Measurements from ENCODE around the gene TOP1.

The TOP1 gene

DNA sequence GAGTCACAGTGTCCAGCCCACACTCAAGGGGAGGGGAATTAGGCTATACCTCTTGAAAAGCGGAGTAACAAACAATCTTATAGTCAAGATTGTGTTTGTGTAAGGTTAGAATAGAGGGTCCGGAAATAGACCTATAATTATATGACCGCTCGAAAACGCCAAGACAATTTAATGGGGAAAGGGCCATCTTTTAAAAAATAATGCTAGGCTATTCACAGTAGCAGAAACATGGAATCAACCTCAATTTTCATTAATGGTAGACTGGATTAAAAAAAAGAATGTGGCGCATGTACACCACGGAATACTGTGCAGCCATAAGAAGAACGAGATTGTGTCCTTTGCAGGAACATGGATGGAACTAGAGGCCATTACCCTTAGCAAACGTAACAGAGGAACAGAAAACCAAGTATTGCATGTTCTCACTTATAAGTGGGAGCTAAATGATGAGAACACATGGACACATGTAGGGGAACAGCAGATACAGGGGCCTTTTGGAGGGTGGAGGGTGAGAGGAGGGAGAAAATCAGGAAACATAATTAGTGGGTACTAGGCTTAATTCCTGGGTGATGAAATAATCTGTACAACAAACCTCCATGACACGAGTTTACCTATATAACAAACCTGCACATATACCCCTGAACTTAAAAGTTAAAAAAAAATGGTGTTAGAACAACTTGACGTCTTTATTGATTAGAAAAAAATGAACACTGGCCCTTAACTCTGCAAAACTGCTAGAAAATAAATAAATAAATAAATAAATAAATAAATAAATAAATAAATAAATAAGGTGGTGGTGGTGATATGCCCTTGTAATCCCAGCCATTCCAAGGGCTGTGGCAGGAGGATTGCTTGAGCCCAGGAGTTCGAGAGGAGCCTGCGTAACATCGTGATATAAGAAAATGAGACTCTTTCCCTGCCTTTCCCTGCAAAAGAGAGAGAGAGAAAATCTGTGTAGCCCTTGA, 30.3 kb downstream of the TOP1 start:
- DNase-seq (ENCODE audit: low spot score): no peak

DNA sequence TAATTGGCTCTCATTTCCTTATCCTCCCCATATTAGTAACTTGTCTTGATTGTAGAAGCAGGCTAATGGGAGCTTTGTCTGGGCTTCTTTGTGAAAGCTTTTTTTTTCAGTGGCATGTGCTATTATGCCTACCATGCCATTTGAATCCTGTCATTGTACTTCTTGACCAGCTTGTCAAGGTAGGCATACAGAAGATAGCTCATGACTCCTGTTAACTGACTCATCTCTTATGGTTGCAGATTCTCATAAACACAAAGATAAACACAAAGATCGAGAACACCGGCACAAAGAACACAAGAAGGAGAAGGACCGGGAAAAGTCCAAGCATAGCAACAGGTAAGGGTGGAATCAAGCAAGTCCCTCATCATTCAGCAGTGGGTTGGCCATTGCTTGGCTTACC, 32.5 kb downstream of the TOP1 start:
- DNase-seq (ENCODE audit: low spot score): no peak

DNA sequence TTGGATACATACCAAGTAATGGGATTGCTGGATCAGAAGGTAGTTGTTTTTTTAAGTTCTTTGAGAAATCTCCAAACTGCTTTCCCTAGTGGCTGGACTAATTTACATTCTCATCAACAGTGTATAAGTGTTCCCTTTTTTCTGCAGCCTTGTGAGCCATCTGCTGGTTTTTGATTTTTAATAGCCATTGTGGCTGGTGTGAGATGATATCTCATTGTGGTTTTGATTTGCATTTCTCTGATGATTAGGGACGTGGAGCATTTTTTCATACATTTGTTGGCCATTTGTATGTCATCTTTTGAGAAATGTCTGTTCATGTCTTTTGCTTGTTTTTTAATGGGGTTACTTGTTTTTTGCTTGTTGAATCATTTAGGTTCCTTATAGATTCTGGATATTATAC, 34.8 kb downstream of the TOP1 start:
- DNase-seq (ENCODE audit: low spot score): no peak

DNA sequence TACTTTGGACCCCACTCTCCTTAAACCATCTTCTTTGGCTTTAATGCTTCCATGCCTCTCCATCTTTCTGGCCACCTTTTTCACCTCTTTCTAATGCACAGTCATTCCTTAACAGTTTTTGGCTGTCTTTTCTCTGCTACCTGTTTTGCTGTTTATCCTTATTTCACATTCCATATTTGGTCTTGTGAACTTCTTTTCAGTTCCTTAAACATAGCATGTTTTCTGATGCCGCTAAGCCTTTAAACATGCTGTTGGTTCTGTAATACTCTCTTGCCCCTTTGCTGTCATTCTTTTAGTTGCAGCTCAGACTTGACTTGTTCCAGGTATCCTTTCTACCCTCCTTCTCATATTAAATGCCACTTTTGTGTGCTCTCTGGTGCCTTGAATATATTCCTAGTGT, 35.8 kb downstream of the TOP1 start:
- DNase-seq (ENCODE audit: low spot score): no peak

DNA sequence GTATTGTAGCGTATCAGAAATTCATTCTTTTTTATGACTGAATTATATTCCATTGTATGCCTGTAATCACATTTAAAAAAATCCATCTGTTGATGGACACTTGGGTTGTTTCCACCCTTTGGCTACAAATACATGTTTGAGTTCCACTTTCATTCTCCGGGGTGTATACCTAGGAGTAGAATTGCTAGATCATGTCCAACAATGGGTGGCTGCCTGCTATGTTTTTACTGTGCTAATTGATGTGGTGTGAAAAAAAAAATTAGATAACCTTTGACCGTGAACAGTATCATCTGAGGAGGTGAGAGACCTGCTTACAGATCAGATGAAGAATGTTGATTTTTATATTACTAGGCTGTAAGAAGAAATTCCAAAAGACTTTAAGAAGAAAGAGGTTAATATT, 37.1 kb downstream of the TOP1 start:
- no peak for DNase-seq (ENCODE audit: low spot score)

DNA sequence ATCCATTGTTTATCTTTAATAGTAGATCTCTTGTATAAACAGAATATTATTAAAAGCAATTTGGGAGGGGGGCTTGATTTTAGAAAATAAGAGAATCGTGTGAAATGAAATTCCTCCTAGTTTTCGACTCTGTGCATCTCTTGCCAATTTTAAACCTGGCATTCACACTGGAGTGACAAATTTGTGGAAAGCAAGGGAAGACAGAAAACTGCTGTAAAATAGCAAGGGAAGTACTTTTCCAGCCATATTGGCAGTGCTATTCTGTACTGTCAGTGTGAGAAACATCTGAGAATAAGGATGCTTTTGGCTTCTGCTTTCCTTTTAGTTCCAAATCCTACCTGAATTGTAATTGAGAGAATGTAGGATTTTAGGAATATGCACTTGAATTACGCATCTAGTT, 40.2 kb downstream of the TOP1 start:
- no peak for DNase-seq (ENCODE audit: low spot score)

DNA sequence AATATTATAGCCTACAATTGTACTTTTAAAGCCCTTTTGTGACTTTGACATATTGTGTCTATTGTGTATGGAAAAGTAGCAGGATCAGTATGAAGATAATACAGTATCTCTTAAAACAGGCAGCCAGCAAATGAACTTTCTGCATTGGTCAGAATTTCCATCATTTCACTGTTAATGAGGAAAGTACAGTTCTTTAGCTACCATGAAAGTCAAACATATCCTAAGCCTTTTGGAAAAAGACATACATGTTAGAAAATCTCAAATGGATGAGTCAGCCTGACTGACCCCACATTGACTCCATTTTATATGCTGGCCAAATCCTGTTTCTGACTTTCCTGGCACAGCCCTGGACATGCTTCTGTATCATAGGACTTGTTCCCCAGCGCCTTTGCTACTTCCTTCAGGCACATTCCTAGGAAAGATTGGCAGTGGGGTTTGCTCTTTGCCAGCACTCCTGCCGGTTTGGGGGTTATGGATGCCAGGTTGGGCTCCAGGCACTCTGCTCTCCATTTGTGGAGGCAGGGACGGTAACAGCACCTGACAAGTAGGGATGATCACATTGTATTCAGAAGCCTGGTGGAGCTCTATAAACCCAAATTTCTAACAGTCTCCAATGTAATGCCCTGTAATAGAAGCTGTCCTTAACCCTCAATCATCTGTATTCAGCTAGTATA, 43.7 kb downstream of the TOP1 start:
- no peak for DNase-seq (ENCODE audit: low spot score)

DNA sequence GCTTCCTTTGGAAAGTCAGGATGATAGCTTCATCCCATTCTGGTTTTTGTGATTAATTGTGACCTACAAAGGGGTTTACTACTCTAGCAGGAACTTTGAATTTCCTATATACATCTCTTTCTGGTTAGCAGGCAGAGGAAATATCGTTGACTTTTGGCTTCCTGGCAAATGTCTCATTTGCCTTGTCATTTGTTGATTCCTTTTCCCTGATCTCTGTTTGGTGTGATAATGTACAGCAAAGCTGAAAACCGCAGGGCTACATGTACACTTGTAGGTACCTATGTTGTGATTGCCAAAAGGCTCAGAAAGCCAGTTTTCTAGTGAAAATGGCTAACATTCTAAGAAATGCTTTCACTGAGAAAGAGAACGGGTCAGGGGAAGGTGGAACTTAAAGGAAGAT, 44.3 kb downstream of the TOP1 start:
- DNase-seq (ENCODE audit: low spot score): no peak

DNA sequence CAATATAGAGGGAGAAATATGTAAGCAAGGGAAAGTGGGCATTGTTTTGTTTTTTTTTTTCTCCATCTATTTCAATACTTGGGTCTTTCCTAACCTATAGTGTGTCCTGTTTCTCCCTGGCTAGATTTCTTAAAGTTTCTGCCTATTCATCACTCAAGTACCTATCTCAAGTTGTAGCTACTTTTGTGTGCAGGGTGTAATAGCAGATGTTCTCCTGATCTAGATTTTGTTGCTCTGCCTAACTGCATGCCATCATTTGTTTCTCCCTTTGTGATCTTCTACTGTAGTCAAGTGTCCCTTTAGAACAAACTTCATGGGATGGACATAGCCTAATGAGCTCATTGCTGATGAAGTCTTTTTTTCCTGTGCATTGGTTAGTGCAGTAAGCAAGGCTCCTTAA, 45.8 kb downstream of the TOP1 start:
- DNase-seq (ENCODE audit: low spot score): no peak

DNA sequence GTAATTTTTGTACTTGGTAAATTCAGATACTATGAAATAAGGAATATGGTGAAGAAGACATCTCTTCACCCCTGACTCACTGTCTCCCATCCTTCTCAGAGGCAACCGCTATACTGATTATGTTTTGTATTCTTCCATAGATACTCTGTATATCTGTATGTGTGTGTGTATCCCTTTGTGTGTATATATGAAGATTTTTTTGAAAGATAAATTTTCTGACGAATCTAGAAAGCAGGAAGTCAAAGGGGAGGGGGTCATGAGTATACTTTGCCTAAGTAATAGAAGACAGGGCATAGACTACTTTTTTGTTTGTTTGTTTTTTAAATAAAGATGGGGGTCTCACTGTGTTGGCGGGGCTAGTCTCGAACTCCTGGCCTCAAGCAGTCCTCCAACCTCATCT, 48.2 kb downstream of the TOP1 start:
- no peak for DNase-seq (ENCODE audit: low spot score)

DNA sequence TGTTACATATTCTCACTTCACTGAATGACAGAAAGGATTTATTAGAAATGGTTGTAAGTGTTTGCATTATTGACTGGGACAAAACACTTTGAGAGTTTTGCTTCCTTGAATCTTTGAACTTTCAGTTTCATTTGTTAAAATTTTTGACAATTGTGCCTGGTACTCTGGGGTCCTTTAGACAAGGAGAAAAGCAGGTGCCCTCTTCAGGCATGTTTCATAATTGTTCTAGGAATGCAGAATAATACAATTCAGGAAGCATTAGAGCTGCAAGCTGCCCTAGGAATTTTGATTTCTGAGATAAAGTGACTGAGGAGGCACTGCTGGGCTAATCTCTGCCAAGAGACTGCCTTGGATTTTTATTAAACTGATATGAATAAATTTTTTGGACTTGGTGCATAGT, 49.7 kb downstream of the TOP1 start:
- DNase-seq (ENCODE audit: low spot score): peak; percentile 37

DNA sequence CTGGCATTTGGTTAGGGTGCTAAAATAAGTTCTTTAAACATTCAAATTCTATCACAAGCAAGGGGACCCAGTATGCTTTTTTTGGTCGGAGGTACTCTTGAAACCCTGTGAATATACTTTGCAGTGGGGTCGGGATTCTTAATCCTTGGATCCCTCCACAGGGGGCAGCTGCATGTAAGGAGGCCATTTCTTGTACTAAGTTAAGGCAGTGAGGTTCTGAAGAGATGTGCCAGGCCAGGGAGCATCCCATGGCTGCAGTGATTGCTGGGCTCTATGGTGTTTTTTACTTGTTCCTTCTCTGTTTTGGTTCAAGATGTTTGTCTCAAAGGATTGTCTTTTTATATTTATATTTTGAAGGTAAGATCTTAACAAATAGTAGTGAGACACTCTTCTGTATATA, 50.4 kb downstream of the TOP1 start:
- DNase-seq (ENCODE audit: low spot score): no peak

DNA sequence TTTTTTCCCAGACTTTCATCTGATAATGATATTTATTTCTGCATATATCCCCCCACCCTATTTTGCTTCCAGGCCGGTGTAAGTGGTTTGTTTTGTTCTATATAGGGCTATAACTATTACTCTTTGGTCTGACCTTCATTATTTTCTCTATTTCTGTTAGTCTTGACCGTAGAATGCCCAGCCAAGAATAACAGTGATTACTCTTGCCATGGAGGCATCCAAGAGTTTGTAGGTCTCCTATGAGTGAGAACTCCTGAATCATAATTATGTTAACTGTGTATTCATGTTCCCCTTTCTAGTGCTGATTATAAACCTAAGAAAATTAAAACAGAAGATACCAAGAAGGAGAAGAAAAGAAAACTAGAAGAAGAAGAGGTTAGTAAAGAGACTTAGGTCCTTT, 52.2 kb downstream of the TOP1 start:
- no peak for DNase-seq (ENCODE audit: low spot score)

DNA sequence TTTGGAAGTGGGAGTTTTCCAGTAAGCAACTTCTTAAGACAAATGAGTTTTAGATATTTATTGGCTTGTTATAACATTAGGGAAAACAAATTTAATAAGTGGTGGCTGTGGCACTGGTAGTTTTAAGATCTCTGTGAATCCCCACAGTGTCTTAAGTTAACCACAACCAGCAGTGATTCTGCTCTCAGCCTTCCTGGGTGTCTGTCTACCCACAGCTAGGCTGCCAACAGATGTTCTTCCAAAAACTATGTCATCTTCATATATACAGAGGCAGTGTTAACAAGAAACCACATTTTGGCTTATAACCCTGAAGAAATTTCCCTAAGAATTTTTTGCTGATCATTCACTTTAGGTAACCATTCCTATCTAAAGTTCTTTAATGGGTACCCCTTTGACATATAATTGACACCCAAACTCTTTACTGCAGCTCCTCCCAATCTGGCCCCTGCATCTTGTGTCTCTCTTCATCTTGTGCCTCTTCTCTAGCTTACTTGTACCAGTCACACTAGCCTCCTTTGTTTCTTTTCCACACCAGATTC, 52.7 kb downstream of the TOP1 start:
- no peak for DNase-seq (ENCODE audit: low spot score)

DNA sequence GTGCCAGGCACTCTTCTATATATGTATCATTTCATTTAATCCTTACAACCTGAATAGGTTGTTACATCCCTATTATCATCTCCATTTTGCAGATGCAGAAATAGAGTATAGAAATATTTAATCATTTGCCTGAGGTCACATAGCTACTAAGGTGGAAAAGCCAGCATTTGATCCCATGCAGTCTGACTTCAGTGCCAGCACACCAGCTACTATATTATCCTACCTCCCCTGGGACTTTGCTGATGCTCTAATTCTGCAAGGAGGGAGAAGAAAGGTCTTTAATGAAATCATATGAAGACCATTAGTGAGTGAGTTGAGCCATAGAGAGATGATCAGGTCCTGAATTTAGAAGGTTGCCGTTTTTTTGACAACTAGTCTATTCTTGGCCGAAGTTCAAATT, 53.7 kb downstream of the TOP1 start:
- no peak for DNase-seq (ENCODE audit: low spot score)

DNA sequence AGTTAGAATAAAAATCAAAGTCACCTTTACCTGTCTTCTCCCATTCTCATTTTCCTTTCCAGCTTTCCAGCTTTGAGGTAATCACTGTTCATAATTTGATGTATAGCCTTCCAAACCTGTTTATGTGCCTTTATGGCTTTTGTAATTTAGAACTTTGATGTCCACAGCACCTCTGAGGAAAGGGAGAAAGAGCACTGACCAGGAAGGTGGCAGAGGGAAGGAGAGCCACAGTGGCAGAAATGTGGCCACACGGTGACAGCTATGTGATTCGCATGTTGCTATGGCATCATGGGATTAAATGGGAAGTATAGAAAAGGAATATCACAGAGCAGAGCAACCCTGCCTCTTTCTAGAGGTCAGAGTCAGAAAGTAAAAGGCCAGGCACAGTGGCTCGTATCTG, 57.0 kb downstream of the TOP1 start:
- no peak for DNase-seq (ENCODE audit: low spot score)

DNA sequence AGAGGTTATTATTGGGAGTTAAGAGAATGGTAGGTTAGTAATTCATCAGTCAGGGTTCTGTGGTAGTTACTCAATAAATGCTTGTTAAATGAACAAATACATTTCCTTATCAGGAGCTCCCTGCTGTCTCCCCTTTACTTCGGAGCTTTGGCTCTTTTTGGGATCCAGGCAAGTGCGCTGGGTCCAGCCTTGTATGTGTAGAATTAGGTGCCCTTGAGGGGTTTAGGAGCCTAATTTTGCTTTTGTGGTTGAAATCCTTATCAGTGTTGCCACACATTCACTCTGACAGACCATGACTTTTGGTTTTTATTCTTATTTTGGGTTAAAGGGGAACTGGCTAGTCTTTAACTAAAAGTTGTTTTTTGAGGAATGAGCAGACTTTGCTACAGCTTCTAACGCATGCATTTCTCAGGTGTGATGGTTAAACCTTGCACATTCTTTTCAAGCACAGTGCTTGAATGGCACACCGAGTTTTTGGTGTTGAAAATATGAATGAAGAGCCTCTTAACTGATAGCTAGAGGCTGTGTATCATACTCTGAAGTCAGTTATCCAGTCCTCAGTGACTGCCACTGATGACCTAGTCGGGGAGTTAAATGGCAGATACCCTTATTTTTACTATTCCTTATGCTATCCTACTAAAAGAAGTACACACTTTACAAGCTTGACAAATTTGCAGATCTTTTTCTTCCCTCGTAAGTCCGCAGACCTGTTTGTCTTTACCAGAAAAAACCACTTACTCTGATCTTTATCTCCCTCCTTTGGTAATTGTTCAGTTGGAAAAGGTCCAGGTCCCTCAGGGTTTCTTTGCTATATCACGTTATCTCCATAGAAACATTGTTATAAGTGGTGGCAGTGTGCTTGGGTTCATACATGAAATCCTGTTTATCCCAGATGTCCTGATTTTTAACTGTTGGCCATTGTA, 58.0 kb downstream of the TOP1 start:
- no peak for DNase-seq (ENCODE audit: low spot score)

DNA sequence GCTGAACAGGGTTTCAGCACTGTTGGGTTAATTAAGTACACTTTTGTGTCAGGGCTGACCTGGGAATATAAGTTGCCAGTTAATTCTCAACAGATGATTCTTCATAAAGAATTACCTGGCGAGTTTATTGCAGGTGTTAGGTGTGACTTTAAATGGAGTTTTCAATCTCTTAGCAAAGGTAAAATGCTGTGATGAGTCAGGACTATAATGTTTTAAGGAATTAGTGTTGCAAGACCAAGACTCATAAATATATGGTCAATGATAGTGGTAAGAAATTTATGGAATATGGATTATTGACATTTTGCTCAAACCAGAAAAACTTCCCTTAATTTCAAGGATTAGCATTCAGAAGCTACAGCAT, 58.7 kb downstream of the TOP1 start:
- DNase-seq (ENCODE audit: low spot score): no peak

DNA sequence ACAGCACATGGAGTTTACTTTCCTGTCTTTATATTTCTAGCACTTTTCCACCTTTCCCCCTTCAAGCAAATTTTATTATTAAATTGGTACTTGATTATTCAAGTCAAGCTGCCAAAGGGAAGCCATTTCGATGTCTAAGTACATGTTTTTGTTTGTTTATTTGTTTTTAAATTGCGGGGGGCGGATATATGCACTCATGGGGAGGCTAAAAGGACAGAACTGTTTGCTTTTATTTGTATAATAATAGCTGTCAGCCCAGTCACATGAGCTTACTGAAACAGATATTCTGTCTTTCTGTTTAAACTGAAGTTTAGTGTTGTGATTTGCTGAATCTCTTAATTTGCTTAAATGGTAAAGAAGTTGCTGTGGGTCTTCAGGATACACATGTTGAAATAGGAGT, 59.2 kb downstream of the TOP1 start:
- no peak for DNase-seq (ENCODE audit: low spot score)

DNA sequence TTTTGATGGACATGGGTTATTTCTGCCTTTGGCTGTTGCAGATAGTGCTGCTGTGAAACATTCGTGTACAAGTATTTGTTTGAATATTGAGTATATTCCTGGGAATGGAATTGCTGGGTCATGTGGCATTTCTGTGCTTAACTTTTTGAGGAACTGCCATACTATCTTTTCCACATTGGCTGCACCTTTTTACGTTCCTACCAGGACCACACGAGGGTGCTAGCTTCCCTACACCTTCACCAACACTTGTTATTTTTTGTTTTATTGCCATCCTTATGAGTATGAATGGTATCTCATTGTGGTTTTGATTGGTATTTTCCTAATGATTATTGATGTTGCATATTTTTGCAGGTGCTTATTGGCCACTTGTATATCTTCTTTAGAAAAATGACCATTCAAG, 60.9 kb downstream of the TOP1 start:
- no peak for DNase-seq (ENCODE audit: low spot score)

DNA sequence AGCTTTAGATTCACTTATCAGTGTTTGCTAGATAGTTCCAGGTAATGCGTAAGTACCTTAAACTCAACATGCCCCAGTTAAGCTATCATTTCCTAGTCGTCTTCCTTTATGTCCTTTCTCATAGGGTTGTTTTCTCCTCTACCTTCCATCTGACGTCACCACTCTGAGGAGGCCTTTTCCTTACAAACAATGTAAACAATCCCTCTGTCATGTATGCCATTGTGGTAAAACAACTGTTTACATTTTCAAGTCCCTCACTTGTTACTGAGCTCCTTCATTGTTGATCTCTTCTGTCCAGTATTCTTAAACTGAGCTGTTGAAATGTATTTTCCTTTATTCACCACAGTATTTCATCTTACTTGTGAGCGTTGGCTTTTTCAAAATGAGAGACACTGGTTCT, 63.3 kb downstream of the TOP1 start:
- no peak for DNase-seq (ENCODE audit: low spot score)

DNA sequence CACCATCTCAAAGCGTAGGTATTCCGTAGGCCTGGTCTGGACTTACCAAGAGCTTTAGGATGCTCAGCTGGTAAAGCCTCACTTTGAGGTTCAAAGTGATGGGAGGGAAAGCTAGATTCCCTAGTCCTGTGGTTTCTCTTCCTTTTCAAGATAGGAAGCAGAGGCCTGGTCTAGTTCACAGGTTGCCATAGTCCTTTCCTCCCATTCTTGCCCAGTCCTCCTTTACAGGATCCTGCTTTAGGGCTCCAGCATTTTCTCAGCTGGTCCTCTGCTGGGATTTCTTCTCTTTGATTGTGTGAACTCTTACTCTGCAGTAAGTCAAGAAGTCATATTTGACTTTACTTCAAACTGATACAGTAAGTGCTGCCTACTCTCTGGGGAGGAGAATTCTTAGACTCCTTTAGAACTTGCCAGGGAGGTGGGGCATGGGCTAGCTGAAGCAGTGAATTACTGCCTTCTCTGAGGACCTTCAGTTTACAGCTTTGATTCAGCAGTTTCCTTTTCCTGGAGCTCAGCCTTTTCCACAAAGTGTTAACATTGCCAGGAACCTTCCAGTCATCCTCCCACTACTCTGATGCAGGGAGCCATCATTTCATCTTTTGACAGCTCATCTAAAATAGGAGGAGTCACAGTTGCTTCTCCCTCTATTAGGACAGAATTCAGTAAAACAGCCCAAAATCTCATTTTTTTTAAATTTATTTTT, 65.9 kb downstream of the TOP1 start:
- DNase-seq (ENCODE audit: low spot score): no peak
